ENCODE measurements around the gene RNF2.

GRCh38 chr1:185014941-185015340 is 30.4 kb upstream of the RNF2 start:
- no peak for TF ChIP-seq CTCF (conservative IDR thresholded peaks at IDR 0.05; ENCODE audit: low read length)
- no peak for TF ChIP-seq EZH2phosphoT487 (IDR thresholded peaks at IDR 0.05; ENCODE audit: borderline replicate concordance, low read depth, low read length)

Data from OCI-LY7 (cell line).